HG02759 (cell line): Measurements from ENCODE around the gene CACNA2D3.
"Not testable (repeated sequence)": the region's sequence is repeated elsewhere in the genome, so short reads cannot be mapped to it uniquely, and the experiment has no call there.

Experiments
- ATAC-seq: cut with Tn5 transposase; IDR thresholded peaks from one replicate; pipeline ENCODE4 v1.9.1; 2021; ENCODE audit warnings: mild to moderate bottlenecking, moderate library complexity; ENCODE audit not compliant: unreplicated experiment

CACNA2D3 gene

DNA sequence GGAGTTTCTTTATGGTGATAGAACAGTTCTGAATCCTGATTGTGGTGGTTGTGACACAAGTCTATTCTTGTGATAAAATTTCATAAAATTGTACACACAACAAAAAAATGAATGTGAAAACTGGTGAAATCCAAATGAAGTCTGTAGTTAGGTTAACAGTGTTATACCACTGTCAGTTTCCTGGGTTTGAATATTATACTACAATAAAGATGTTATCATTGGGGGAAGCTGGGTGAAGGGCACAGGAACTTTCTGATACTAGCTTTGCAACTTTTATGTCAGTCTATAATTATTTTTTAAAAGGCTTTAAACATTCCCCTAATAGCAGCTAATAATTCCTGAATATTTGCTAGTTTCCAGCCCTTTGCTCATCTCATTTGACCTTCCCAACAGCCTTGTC is 485.7 kb downstream of the CACNA2D3 start:
- ATAC-seq, result no peak

DNA sequence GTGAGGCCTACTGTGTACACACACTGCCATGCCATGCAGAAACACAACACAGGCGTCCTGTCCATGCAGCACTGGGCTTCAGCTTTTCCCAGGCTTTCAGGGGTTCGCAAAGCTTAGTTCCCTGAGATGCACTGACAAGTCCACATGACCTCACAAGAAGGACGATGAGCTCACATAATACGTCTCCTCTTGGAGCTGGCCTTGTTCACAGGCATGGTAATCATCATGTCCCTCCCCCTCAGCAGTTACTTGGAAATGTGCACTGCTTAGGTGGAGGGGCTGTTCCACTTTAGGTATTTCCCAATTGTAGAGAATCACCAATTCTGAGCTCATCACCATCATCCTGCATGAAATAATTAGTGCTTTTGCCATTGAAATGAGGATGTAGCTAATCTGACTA is 496.7 kb downstream of the CACNA2D3 start:
- ATAC-seq, result no peak

DNA sequence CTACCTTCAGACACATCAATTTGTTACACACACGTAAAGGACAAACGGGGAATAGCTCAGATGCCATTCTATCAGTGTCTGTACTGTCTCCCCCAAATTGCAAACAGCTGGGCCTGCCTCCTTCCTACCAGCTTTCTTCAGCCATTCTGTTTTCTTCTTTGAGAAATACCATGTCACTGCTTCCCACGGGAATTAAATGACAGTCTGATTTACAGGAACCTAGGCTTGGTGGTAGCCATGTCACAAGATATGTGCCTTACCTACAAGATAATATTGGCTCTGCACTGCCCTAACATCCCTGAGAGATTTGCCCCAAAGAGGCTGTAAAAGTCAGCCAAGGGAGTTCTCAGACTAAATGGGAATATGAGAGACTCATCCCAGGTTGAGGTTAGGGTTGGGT is 497.2 kb downstream of the CACNA2D3 start:
- no peak for ATAC-seq

DNA sequence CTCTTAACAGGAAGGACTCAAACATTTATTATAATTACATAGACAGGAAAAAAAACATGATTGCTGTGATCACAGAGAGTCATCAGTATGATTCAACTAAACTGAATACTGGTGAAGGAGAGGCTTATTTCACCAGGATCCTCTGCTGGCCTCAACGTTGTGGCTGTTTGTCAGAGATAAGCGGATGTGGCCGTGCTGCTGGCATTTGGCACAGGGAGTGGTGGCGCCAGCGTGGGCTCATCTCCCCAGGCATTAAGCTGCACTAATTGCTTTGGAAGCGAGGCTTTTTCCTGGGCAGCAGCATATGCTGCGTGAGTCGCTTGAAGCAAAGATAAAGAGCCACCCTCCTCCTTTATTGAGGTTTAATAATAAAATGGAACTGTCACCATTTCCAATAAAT is 498.8 kb downstream of the CACNA2D3 start:
- ATAC-seq, result no peak

DNA sequence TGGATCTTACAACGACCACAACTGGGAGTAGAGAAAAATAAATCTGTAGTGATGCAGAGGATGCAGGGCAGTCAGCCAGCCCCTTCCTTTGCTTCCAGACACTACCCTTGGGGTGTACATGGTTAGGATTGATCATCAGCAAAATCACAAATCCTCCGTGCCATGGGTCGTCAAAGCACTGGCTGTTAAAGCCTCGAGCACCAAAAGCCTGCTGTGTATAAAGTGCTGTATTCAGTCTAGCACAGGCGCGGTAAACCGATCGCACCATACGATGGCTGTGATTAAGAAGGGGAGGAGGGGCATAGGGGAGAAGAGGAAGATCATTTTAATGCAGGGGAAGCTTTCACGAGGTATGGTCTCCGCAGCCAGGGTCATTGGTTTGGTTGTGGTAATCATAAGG is 500.3 kb downstream of the CACNA2D3 start:
- no peak for ATAC-seq

DNA sequence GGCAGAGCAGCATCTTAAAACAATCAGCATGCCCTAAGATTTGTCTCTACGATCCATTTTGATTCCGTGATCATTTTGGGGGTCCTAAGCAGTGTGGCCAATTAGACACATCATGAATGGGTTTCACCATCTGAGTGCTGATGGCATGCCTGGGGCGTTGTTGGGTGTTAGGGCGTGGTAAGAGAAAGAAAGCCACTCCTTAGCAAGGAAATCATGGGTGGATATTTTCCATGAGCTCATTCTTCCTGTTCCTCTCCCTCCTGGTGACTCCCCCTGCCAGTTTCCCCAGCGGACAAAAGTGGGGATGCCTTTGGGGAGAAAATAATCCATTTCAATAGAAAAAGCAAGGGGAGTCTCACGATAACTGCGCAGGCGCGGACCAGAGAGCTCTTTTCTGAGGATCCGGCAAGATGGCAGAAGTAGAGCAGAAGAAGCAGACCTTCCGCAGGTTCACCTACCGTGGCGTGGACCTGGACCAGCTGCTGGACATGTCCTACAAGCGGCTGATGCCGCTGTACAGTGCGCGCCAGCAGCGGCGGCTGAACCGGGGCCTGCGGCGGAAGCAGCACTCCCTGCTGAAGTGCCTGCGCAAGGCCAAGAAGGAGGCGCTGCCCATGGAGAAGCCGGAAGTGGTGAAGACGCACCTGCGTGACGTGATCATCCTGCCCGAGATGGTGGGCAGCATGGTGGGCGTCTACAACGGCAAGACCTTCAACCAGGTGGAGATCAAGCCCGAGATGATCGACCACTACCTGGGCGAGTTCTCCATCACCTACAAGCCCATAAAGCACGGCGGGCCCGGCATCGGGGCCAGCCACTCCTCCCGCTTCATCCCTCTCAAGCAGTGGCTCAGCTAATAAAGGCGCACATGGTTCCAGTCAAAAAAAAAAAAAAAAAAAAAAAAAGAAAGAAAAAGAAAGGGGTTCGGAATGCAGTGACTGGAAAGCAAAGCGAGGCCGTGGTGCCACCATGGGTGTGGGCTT is 503.7 kb downstream of the CACNA2D3 start:
- no peak for ATAC-seq

DNA sequence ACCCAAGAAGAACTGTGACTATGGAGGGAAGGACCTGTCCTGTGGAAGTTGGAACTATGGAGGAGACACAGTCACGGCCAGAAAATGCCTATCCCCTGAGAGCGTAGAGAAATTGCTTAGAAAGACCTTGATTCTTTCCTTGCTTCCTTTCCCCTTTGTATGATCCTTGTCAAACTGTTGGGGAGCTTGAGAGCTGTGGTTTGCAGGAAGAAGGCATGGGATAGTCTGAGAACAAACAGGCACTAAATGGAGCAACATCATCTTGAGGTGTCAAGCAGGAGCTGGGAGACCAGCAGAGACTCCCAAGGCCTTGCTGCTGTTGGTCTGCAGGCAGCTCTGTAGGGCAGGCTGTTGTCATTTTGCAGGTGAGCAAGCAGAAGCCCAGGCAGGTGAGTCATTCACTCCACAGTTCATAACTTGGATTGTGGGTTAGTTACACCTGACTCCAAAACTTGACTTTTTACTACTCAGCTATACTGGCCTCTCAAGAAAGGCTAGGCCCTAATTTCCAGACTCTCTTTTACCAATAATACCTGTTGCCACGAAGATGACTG is 506.6 kb downstream of the CACNA2D3 start:
- ATAC-seq, result no peak

DNA sequence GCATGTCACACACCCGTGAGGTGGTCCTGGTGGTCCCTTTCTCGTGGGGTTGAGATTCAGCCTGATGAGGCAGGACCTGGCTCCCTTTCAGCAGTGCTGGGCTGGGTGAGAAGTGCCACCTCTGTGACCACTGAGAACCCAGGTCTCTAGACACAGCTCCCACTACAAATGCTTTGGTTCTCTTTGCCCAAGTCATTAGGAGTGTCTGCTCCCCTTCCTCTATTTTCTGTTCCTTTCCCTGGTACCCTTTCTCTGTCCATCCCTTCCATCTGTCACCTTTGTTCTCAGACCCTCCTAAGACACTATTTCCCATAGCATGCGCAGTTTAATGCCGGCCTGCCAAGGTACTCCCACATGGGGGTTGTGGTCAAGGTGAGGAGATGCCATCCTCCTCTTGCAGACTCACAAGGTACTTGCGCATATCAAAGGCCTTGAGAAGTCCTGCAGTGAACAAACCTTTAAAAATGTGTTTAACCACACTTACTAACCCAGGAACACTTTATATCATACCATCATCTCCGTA is 507.8 kb downstream of the CACNA2D3 start:
- ATAC-seq, result no peak

DNA sequence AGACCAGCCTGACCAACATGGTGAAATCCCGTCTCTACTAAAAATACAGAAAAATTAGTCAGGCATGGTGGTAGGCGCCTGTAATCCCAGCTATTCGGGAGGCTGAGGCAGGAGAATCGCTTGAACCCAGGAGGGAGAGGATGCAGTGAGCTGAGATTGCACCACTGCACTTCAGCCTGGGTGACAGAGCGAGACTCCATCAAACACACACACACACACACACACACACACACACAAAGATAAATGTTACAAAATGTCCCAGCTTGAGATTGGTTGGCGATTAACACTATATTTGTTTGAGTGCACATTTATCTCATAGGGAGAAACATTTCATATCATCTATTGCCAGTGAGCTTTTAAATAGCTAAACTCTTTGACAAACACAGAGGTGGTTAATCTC is 508.6 kb downstream of the CACNA2D3 start:
- ATAC-seq, result not testable (repeated sequence)

DNA sequence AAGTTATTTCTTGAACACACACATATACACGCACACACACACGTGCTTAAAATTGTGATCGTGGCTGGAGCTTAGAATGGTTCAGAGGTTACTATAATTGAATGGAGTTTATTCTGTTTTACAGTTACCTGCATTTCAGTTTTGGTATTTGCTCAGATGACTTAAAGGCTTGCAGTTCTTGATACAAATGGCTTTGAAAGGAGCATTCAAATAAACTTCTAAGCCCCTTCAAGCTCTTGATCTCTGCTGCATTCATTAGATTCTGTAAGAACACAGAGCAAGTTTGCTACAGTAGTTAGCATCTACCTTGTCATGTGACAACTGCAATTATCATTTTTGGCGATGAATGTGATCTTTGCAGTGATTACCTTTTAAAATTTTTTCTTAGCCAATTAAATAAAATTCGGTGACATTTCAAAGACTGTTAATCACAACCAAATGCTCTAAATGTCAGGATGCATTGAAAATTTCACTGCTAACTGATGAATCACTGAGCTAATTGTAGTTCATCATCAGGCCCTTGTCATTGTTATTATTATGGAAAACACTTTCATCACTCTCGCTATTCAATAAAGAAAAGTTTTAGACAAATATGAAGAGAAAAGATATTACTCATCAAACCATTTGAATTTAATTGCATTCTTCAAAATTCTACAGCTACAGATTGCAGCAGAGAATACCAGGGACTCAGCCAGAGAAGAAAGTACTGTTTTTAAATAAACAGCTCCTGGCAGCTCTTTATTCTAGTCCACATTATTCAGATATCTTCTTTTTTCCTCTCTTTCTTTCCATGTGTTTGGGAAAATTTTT is 509.4 kb downstream of the CACNA2D3 start:
- ATAC-seq, result no peak

DNA sequence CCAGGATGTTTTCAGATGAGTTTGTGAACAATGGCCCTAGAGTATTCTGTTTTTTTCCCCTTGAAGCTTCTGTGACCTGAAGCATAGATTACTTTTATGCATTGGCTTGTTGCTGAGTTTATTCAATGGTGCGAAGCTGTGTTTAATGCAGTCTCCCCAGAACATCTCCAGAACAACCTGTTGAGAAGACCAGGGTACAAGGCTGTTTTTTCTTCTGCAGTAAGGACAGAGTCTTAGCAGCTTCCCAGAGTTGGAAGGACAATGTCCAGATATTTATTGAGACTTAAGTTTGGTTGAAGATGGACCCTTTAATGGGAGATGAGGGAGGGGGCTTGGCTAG is 509.9 kb downstream of the CACNA2D3 start:
- ATAC-seq, result no peak

DNA sequence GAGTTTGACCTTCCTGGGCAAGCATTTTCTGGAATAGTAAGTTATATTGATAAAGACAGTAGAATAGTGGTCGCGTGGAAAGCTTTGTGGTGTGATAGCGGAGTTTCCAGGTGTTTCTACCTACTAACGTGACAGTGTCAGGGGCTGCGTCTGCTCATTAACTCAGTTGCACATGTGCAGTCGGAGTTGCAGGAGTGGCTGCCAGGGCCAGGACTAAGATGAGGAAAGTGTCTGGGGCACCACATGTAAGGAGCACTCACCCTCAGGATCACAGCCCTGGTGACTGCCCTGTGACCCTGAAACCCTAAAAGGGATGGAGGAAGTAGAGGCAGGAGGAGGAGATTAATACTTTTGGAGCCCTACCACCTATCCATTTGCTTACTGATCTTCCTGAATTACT is 510.5 kb downstream of the CACNA2D3 start:
- no peak for ATAC-seq

DNA sequence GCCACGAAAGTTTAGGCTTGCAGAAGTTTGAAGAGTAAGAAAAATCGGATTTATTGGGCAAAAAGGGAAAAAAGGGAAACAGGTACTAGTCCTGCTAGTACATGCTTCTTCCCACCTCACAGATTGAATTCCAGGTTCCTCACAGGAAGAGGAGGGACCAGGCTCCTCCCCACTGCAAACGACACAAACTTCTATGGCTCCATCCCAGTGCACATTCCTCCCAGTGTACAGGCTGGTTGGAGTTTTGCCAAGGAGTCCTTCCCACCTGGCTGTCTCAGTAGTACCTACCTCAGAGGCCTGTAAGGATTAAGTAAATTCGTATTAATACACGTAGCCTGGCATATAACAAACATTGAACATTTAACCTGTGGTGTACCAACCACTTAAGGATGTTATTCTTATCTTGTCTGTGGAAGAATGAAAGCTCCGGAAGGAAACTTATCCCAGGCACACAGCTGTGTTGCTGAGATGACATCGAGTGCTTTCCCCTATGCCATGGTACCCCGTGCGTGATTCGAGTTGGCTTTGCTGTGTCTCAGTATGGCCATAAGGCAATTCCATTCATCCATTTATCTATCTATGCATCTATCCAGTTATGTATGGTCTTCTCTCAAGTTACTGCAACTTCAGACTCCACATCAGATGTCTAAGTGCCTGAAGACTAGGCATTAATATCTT is 511.2 kb downstream of the CACNA2D3 start:
- no peak for ATAC-seq

DNA sequence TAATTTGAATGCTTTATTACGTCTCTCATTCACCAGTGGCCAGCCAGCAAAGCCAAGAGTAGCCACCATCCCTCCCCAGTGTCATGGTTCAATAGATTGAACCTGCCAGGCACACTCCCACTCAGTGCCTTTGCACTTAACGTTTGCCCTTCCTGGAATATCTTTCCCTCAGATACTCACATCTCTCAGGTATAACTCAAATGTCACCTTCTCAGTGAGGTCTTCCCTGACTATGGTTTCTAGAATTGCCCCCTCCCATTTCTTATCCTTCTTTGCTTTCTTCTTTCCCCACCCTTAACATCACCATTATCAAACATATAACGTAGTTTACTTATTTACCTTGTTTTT is 511.7 kb downstream of the CACNA2D3 start:
- no peak for ATAC-seq

DNA sequence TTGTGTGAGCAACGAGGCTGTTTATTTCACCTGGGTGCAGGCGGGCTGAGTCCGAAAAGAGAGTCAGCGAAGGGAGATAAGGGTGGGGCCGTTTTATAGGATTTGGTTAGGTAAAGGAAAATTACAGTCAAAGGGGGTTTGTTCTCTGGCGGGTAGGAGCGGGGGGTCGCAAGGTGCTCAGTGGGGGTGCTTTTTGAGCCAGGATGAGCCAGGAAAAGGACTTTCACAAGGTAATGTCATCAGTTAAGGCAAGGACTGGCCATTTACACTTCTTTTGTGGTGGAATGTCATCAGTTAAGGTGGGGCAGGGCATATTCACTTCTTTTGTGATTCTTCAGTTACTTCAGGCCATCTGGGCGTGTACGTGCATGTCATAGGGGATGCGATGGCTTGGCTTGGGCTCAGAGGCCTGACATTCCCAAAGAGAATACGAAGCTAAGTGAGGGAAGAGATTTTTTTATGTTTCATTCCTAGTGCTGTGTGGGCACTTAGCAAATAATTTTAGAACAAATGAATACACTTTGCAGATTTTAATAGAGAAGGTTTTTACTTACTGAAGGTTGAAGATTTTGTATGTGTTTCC is 517.5 kb downstream of the CACNA2D3 start:
- ATAC-seq, result not testable (repeated sequence)

DNA sequence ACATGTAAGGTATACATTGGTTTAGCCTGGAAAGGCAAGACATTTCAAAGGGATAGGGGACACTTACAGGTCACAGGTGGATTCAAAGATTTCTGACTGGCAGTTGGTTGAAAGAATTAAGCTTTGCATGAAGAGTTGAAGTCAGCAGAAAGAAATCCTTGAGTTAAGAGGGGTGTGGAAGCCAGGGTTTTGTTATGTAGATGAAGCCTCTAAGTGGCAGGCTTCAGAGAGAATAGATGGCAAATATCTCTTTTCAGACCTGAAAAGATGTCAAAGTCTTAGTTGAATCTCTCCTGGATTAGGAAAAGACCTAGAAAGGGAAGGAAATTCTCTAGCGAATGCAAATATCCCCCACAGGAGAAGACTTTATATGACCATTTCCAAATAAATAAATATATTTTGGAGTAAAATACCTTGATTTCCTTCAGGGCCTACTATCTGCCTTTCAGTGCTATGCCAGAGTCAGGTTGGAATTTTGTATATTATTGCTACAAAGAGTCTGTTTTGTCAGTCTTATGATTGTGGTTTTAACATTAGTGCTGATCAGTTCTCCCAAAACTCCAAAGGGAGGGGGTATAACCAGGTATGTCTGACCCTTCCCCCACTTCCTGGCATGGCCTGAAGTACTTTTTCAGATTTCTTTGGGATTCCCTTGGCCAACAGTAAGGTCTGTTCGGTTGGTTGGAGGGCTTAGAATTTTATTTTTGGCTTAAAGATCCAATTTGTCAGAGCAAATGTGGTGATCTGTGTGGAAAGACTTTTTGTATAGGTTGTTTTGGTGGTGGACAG is 519.1 kb downstream of the CACNA2D3 start:
- no peak for ATAC-seq

DNA sequence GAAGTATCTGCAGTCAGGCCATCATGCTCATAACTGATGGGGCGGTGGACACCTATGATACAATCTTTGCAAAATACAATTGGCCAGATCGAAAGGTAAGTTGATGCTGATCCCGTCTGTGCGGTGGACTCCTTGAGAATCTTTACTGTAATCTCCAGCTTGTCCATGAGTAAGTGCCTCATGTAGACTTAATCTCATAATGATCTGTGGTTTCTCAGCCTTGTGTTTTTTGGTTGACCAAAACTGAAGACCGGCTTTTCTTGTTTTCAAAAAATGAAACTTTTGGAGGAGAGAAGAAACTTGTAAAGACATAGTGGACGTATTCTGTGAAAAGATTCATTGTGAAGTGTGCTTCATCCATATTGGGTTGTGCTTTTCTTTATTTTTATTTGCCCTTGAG is 519.8 kb downstream of the CACNA2D3 start:
- no peak for ATAC-seq

DNA sequence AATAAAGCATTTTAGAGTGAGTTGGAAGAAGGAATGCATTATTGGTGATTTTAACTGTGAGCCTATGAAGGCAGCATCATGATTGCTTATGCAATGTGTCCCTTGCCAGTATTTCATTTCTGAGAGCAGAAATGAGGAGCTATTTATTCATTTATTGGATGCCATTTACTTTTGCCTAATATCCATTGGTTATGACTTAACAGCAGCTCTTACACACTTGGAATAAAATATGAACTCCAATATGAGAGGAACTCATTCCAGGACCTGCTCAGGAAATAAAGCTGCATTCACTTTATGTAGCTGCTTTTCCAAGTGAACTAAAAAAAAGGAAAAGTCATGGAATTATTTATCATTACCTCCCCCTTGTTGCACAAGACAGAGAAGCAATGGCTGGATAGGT is 525.4 kb downstream of the CACNA2D3 start:
- ATAC-seq, result no peak

DNA sequence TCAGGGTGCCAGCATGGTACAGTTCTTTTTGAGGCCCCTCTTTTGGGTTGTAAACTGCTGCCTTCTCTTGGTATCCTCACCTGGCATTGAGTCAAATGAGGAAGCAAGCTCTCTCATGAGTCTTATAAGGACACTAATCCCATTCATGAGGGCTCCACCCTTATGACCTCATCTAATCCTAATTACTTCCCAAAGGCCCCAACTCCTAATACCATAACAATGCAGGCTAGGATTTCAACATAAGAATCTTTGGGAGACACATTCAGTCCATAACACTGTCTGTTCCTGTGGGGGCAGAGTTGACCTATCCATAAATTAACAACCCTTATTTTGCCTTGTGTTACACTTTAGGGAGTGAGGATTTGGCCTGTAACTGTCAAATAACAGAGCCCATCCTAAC is 527.2 kb downstream of the CACNA2D3 start:
- ATAC-seq, result no peak
